ENCODE data around the gene DIDO1.

DIDO1 gene

GRCh38 chr20:62942456-62942855, 16.2 kb upstream of the DIDO1 start:
- Histone ChIP-seq H3K27ac (ENCODE audit: low read length) (no peak overlapping the region), H3K79me2 (ENCODE audit: low read length) (peaks cover 67% of the 10 kb centered on the region), H3K9me3 (ENCODE audit: insufficient read depth, low read length) (no peaks in the 10 kb centered on the region), H4K20me1 (ENCODE audit: insufficient read depth, low read length) (peaks cover 8% of the 10 kb centered on the region), H3K4me2 (ENCODE audit: low read length) (no peak overlapping the region), H3K27me3 (ENCODE audit: low read depth, low read length) (no peaks in the 10 kb centered on the region), H3K4me3 (ENCODE audit: low read length) (no peak overlapping the region), H3K4me1 (ENCODE audit: low read length) (peaks cover 10% of the 10 kb centered on the region), H3K9ac (ENCODE audit: low read length) (no peak overlapping the region), H2AFZ (ENCODE audit: low read depth, low read length) (no peak overlapping the region), H3K36me3 (replicated peaks; ENCODE audit: low read depth, low read length) (peaks cover 54% of the 10 kb centered on the region)
- TF ChIP-seq CTCF (IDR thresholded peaks at IDR 0.05; ENCODE audit: low read depth, low read length) (no peak), EZH2phosphoT487 (IDR thresholded peaks at IDR 0.05; ENCODE audit: low read depth) (no peak)

DNA sequence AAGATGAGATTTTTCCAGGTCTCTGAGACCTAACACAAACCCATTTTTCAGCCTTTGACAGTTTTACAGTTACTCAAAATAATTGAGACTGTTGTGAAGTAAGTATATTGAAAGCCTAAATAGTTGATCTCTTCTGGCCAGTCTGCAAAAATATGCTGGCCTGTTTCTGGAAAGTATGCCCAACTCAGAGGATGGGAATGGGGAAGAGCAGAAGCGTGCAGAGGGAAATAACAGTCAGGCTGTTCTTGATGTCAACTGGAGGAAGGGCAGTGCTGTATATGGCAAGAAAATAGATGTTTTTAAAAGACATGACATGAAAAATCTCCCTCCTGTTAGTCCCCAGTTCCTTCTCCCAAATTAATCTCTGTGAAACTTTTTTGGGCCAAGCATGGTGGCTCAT, 15.5 kb upstream of the DIDO1 start:
- Histone ChIP-seq H3K9me3 (ENCODE audit: insufficient read depth, low read length) (no peaks in the 10 kb centered on the region), H3K79me2 (ENCODE audit: low read length) (peaks cover 67% of the 10 kb centered on the region), H3K9ac (ENCODE audit: low read length) (no peak overlapping the region), H3K4me1 (ENCODE audit: low read length) (peaks cover 10% of the 10 kb centered on the region), H4K20me1 (ENCODE audit: insufficient read depth, low read length) (peaks cover 8% of the 10 kb centered on the region), H3K36me3 (replicated peaks; ENCODE audit: low read depth, low read length) (peaks cover 47% of the 10 kb centered on the region), H3K27me3 (ENCODE audit: low read depth, low read length) (no peaks in the 10 kb centered on the region), H3K4me3 (ENCODE audit: low read length) (no peak overlapping the region), H3K4me2 (ENCODE audit: low read length) (no peak overlapping the region), H3K27ac (ENCODE audit: low read length) (no peak overlapping the region), H2AFZ (ENCODE audit: low read depth, low read length) (no peak overlapping the region)
- TF ChIP-seq CTCF (IDR thresholded peaks at IDR 0.05; ENCODE audit: low read depth, low read length) (no peak), EZH2phosphoT487 (IDR thresholded peaks at IDR 0.05; ENCODE audit: low read depth) (no peak)

- no peak overlapping the region for H3K4me2 ChIP-seq (ENCODE audit: low read length)
- no peak overlapping the region for H2AFZ ChIP-seq (ENCODE audit: low read depth, low read length)
- no peak overlapping the region for H3K9ac ChIP-seq (ENCODE audit: low read length)
- peaks cover 40% of the 10 kb centered on the region for H3K36me3 ChIP-seq (replicated peaks; ENCODE audit: low read depth, low read length)
- H3K9me3 ChIP-seq (ENCODE audit: insufficient read depth, low read length) = no peaks in the 10 kb centered on the region
- peaks cover 73% of the 10 kb centered on the region for H3K79me2 ChIP-seq (ENCODE audit: low read length)
- peaks cover 10% of the 10 kb centered on the region for H4K20me1 ChIP-seq (ENCODE audit: insufficient read depth, low read length)
- peaks cover 19% of the 10 kb centered on the region for H3K4me1 ChIP-seq (ENCODE audit: low read length)
- no peaks in the 10 kb centered on the region for H3K27me3 ChIP-seq (ENCODE audit: low read depth, low read length)
- TF ChIP-seq EZH2phosphoT487 (IDR thresholded peaks at IDR 0.05; ENCODE audit: low read depth) = no peak
- TF ChIP-seq CTCF (IDR thresholded peaks at IDR 0.05; ENCODE audit: low read depth, low read length) = no peak
- no peak overlapping the region for H3K27ac ChIP-seq (ENCODE audit: low read length)
- H3K4me3 ChIP-seq (ENCODE audit: low read length) = no peak overlapping the region
Measured at GRCh38 chr20:62940875-62941274, 14.6 kb upstream of the DIDO1 start.

GRCh38 chr20:62938105-62938888, 12.0 kb upstream of the DIDO1 start, which contains the start of gene GID8:
Gene GID8 (plus strand): TSS chr20:62938147. CDS start chr20:62941503, 3,356 bp downstream.
- Histone ChIP-seq H3K79me2 (ENCODE audit: low read length) (peaks cover 96% of the 10 kb centered on the region), H3K4me3 (ENCODE audit: low read length) (peak within 1 kb of the TSS; percentile 94), H3K27me3 (ENCODE audit: low read depth, low read length) (no peaks in the 10 kb centered on the region), H3K4me2 (ENCODE audit: low read length) (peak within 1 kb of the TSS; percentile 98), H2AFZ (ENCODE audit: low read depth, low read length) (peak within 1 kb of the TSS; percentile 63), H3K4me1 (ENCODE audit: low read length) (peaks cover 22% of the 10 kb centered on the region), H3K9ac (ENCODE audit: low read length) (peak within 1 kb of the TSS; percentile 95), H3K9me3 (ENCODE audit: insufficient read depth, low read length) (no peaks in the 10 kb centered on the region), H4K20me1 (ENCODE audit: insufficient read depth, low read length) (peaks cover 35% of the 10 kb centered on the region), H3K36me3 (replicated peaks; ENCODE audit: low read depth, low read length) (peaks cover 38% of the 10 kb centered on the region), H3K27ac (ENCODE audit: low read length) (peak within 1 kb of the TSS; percentile 66)
- TF ChIP-seq CTCF (IDR thresholded peaks at IDR 0.05; ENCODE audit: low read depth, low read length) (no peak), EZH2phosphoT487 (IDR thresholded peaks at IDR 0.05; ENCODE audit: low read depth) (no peak)
